ENCODE measurements around the gene ROBO4.

DNA sequence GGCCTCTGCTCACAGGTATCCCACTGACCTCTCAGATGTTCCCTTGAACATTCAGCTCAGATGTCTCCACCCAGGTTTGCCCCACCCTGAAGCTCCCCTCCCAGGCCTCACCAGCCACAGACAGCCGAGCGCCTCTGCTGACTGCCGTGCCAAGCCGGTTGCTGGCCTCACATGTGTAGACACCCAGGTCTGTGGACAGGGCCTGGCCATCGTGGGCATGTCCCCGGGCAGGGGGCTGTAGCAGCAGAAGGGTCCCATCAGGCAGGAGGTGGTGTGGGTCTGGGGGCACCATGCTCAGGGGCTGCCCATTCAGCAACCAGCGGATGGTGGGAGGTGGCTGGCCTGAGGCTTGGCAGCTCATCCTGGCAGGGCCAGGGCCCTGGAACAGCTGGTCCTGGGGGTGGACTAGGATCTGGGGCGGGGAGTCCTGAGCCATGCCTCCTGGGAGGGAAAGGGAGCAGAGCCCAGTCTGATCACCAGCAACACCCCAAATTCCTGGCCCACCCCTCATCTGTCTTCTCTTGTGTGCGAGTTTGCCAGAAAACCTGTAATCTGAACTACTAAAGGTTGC lies 759 bp downstream of the ROBO4 start:
- TF ChIP-seq, protein P1, sequence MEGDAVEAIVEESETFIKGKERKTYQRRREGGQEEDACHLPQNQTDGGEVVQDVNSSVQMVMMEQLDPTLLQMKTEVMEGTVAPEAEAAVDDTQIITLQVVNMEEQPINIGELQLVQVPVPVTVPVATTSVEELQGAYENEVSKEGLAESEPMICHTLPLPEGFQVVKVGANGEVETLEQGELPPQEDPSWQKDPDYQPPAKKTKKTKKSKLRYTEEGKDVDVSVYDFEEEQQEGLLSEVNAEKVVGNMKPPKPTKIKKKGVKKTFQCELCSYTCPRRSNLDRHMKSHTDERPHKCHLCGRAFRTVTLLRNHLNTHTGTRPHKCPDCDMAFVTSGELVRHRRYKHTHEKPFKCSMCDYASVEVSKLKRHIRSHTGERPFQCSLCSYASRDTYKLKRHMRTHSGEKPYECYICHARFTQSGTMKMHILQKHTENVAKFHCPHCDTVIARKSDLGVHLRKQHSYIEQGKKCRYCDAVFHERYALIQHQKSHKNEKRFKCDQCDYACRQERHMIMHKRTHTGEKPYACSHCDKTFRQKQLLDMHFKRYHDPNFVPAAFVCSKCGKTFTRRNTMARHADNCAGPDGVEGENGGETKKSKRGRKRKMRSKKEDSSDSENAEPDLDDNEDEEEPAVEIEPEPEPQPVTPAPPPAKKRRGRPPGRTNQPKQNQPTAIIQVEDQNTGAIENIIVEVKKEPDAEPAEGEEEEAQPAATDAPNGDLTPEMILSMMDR (IDR thresholded peaks at IDR 0.05 in 2 of 3, conservative IDR thresholded peaks at IDR 0.05 in 1 of 3; ENCODE audit: insufficient read depth in 2 of 3, low read depth in 1 of 3, low read length in 3 of 3), result no peak
- TF ChIP-seq DMBX1 (CRISPR knock-in tag; IDR thresholded peaks at IDR 0.05; ENCODE audit: borderline replicate concordance) (no peak), BACH1 (tag; IDR thresholded peaks at IDR 0.05) (no peak), EP300 (IDR thresholded peaks at IDR 0.05; ENCODE audit: low read length) (no peak), NBN (IDR thresholded peaks at IDR 0.05; ENCODE audit: low read depth) (no peak), IFI16 (CRISPR knock-in tag; IDR thresholded peaks at IDR 0.05) (no peak)
- TF ChIP-seq, protein P2, sequence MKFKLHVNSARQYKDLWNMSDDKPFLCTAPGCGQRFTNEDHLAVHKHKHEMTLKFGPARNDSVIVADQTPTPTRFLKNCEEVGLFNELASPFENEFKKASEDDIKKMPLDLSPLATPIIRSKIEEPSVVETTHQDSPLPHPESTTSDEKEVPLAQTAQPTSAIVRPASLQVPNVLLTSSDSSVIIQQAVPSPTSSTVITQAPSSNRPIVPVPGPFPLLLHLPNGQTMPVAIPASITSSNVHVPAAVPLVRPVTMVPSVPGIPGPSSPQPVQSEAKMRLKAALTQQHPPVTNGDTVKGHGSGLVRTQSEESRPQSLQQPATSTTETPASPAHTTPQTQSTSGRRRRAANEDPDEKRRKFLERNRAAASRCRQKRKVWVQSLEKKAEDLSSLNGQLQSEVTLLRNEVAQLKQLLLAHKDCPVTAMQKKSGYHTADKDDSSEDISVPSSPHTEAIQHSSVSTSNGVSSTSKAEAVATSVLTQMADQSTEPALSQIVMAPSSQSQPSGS (CRISPR knock-in tag; IDR thresholded peaks at IDR 0.05), result no peak
- TF ChIP-seq, protein P3, sequence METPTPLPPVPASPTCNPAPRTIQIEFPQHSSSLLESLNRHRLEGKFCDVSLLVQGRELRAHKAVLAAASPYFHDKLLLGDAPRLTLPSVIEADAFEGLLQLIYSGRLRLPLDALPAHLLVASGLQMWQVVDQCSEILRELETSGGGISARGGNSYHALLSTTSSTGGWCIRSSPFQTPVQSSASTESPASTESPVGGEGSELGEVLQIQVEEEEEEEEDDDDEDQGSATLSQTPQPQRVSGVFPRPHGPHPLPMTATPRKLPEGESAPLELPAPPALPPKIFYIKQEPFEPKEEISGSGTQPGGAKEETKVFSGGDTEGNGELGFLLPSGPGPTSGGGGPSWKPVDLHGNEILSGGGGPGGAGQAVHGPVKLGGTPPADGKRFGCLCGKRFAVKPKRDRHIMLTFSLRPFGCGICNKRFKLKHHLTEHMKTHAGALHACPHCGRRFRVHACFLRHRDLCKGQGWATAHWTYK (CRISPR knock-in tag; IDR thresholded peaks at IDR 0.05), result no peak

Measured in K562 (cell line).